Measurements from ENCODE around the gene IL27RA.
"Not testable (repeated sequence)": the region's sequence is repeated elsewhere in the genome, so short reads cannot be mapped to it uniquely, and the experiment has no call there.

IL27RA gene

GRCh38 chr19:14002571-14003250 lies 28.9 kb upstream of the IL27RA start:
- Histone ChIP-seq H3K9me3 (ENCODE audit: insufficient read depth, low read depth, low read length) (no peaks in the 10 kb centered on the region), H3K4me1 (ENCODE audit: insufficient read depth, low read length) (peaks cover 3% of the 10 kb centered on the region; the same call in 1 of the 2 replicates), H3K27me3 (ENCODE audit: insufficient read depth, low read length) (no peaks in the 10 kb centered on the region), H3K27ac (ENCODE audit: low read length) (no peak overlapping the region), H3K4me3 (ENCODE audit: low read length) (no peak overlapping the region), H3K36me3 (ENCODE audit: insufficient read depth, low read depth, low read length) (no peaks in the 10 kb centered on the region), H3K9ac (ENCODE audit: low read depth, low read length) (no peak overlapping the region)

- no peak overlapping the region for H3K4me3 ChIP-seq (ENCODE audit: low read length)
- H3K9me3 ChIP-seq (ENCODE audit: insufficient read depth, low read depth, low read length): no peaks in the 10 kb centered on the region
- H3K9ac ChIP-seq (ENCODE audit: low read depth, low read length): no peak overlapping the region
- peaks cover 3% of the 10 kb centered on the region; the same call in 1 of the 2 replicates for H3K4me1 ChIP-seq (ENCODE audit: insufficient read depth, low read length)
- no peak overlapping the region for H3K27ac ChIP-seq (ENCODE audit: low read length)
- H3K27me3 ChIP-seq (ENCODE audit: insufficient read depth, low read length): no peaks in the 10 kb centered on the region
- no peaks in the 10 kb centered on the region for H3K36me3 ChIP-seq (ENCODE audit: insufficient read depth, low read depth, low read length)
These were observed 28.1 kb upstream of the IL27RA start for GRCh38 chr19:14003251-14004055.

- Histone ChIP-seq H3K36me3 (ENCODE audit: insufficient read depth, low read depth, low read length) (no peaks in the 10 kb centered on the region), H3K4me1 (ENCODE audit: insufficient read depth, low read length) (peaks cover 3% of the 10 kb centered on the region; the same call in 1 of the 2 replicates), H3K27me3 (ENCODE audit: insufficient read depth, low read length) (no peaks in the 10 kb centered on the region), H3K9me3 (ENCODE audit: insufficient read depth, low read depth, low read length) (no peaks in the 10 kb centered on the region), H3K4me3 (ENCODE audit: low read length) (peak overlapping the region; percentile 66; the same call in 1 of the 2 replicates), H3K27ac (ENCODE audit: low read length) (no peak overlapping the region), H3K9ac (ENCODE audit: low read depth, low read length) (peak overlapping the region; percentile 66; the same call in 1 of the 2 replicates)
These were observed 26.8 kb upstream of the IL27RA start for GRCh38 chr19:14004619-14005348.

GRCh38 chr19:14005349-14006084 lies 26.0 kb upstream of the IL27RA start:
- H3K36me3 ChIP-seq (ENCODE audit: insufficient read depth, low read depth, low read length): no peaks in the 10 kb centered on the region
- H3K27ac ChIP-seq (ENCODE audit: low read length): no peak overlapping the region
- peaks cover 3% of the 10 kb centered on the region; the same call in 1 of the 2 replicates for H3K4me1 ChIP-seq (ENCODE audit: insufficient read depth, low read length)
- peak overlapping the region; percentile 73; the same call in 1 of the 2 replicates for H3K4me3 ChIP-seq (ENCODE audit: low read length)
- no peaks in the 10 kb centered on the region for H3K27me3 ChIP-seq (ENCODE audit: insufficient read depth, low read length)
- H3K9me3 ChIP-seq (ENCODE audit: insufficient read depth, low read depth, low read length): no peaks in the 10 kb centered on the region
- H3K9ac ChIP-seq (ENCODE audit: low read depth, low read length): peak overlapping the region; percentile 89; the same call in 1 of the 2 replicates

GRCh38 chr19:14006085-14006765 lies 25.3 kb upstream of the IL27RA start, which contains the start of gene RFX1:
TSS of gene RFX1 (minus strand) at chr19:14006320. CDS start at chr19:13993843, 12,477 bp downstream.
- Histone ChIP-seq H3K9ac (ENCODE audit: low read depth, low read length) (peak within 1 kb of the TSS; percentile 89), H3K9me3 (ENCODE audit: insufficient read depth, low read depth, low read length) (no peaks in the 10 kb centered on the region), H3K27ac (ENCODE audit: low read length) (peak within 1 kb of the TSS; percentile 77), H3K4me1 (ENCODE audit: insufficient read depth, low read length) (peaks cover 3% of the 10 kb centered on the region; the same call in 1 of the 2 replicates), H3K36me3 (ENCODE audit: insufficient read depth, low read depth, low read length) (no peaks in the 10 kb centered on the region), H3K4me3 (ENCODE audit: low read length) (peak within 1 kb of the TSS; percentile 73), H3K27me3 (ENCODE audit: insufficient read depth, low read length) (no peaks in the 10 kb centered on the region)

GRCh38 chr19:14006766-14007562 lies 24.6 kb upstream of the IL27RA start:
- H3K36me3 ChIP-seq (ENCODE audit: insufficient read depth, low read depth, low read length): no peaks in the 10 kb centered on the region
- H3K27ac ChIP-seq (ENCODE audit: low read length): peak overlapping the region; percentile 77
- peaks cover 3% of the 10 kb centered on the region; the same call in 1 of the 2 replicates for H3K4me1 ChIP-seq (ENCODE audit: insufficient read depth, low read length)
- no peaks in the 10 kb centered on the region for H3K9me3 ChIP-seq (ENCODE audit: insufficient read depth, low read depth, low read length)
- H3K4me3 ChIP-seq (ENCODE audit: low read length): peak overlapping the region; percentile 73
- peak overlapping the region; percentile 89 for H3K9ac ChIP-seq (ENCODE audit: low read depth, low read length)
- no peaks in the 10 kb centered on the region for H3K27me3 ChIP-seq (ENCODE audit: insufficient read depth, low read length)

GRCh38 chr19:14012378-14012915 lies 19.1 kb upstream of the IL27RA start:
- Histone ChIP-seq H3K4me1 (ENCODE audit: insufficient read depth, low read length) (no peaks in the 10 kb centered on the region), H3K4me3 (ENCODE audit: low read length) (no peak overlapping the region), H3K9ac (ENCODE audit: low read depth, low read length) (no peak overlapping the region), H3K9me3 (ENCODE audit: insufficient read depth, low read depth, low read length) (no peaks in the 10 kb centered on the region), H3K36me3 (ENCODE audit: insufficient read depth, low read depth, low read length) (no peaks in the 10 kb centered on the region), H3K27ac (ENCODE audit: low read length) (no peak overlapping the region), H3K27me3 (ENCODE audit: insufficient read depth, low read length) (no peaks in the 10 kb centered on the region)

- H3K9ac ChIP-seq (ENCODE audit: low read depth, low read length): no peak overlapping the region
- no peaks in the 10 kb centered on the region for H3K4me1 ChIP-seq (ENCODE audit: insufficient read depth, low read length)
- H3K27ac ChIP-seq (ENCODE audit: low read length): no peak overlapping the region
- H3K9me3 ChIP-seq (ENCODE audit: insufficient read depth, low read depth, low read length): no peaks in the 10 kb centered on the region
- no peak overlapping the region for H3K4me3 ChIP-seq (ENCODE audit: low read length)
- no peaks in the 10 kb centered on the region for H3K36me3 ChIP-seq (ENCODE audit: insufficient read depth, low read depth, low read length)
- no peaks in the 10 kb centered on the region for H3K27me3 ChIP-seq (ENCODE audit: insufficient read depth, low read length)
These were observed 16.0 kb upstream of the IL27RA start for GRCh38 chr19:14015524-14016035.

GRCh38 chr19:14019100-14019499 lies 12.5 kb upstream of the IL27RA start:
- Histone ChIP-seq H3K9me3 (ENCODE audit: insufficient read depth, low read depth, low read length) (no peaks in the 10 kb centered on the region), H3K4me1 (ENCODE audit: insufficient read depth, low read length) (no peaks in the 10 kb centered on the region), H3K4me3 (ENCODE audit: low read length) (no peak overlapping the region), H3K36me3 (ENCODE audit: insufficient read depth, low read depth, low read length) (no peaks in the 10 kb centered on the region), H3K27ac (ENCODE audit: low read length) (no peak overlapping the region), H3K9ac (ENCODE audit: low read depth, low read length) (no peak overlapping the region), H3K27me3 (ENCODE audit: insufficient read depth, low read length) (no peaks in the 10 kb centered on the region)

GRCh38 chr19:14019739-14020138 lies 11.8 kb upstream of the IL27RA start:
- not testable (repeated sequence) for H3K4me3 ChIP-seq (ENCODE audit: low read length); H3K36me3 ChIP-seq (ENCODE audit: insufficient read depth, low read depth, low read length); H3K9me3 ChIP-seq (ENCODE audit: insufficient read depth, low read depth, low read length); H3K27ac ChIP-seq (ENCODE audit: low read length); H3K4me1 ChIP-seq (ENCODE audit: insufficient read depth, low read length); H3K9ac ChIP-seq (ENCODE audit: low read depth, low read length); H3K27me3 ChIP-seq (ENCODE audit: insufficient read depth, low read length)
